ENCODE measurements around the gene INO80B.
A peak's percentile ranks its signal among the peaks of the same experiment; 100 is the strongest.
"Not testable (repeated sequence)": the region's sequence is repeated elsewhere in the genome, so short reads cannot be mapped to it uniquely, and the experiment has no call there.

Gene INO80B

GRCh38 chr2:74454654-74455511, at the start of gene INO80B:
INO80B (plus strand) TSS chr2:74455087; CDS start chr2:74455117, 30 bp downstream.
- DNase-seq = peak; percentile 97 to 99

- DNase-seq = no peak
Measured at GRCh38 chr2:74406035-74406434, 48.9 kb upstream of the INO80B start.

GRCh38 chr2:74407682-74408081, 47.2 kb upstream of the INO80B start:
- no peak for DNase-seq

GRCh38 chr2:74413001-74413698, 41.7 kb upstream of the INO80B start:
- DNase-seq = no peak

GRCh38 chr2:74414441-74414840, 40.4 kb upstream of the INO80B start:
- DNase-seq = no peak

GRCh38 chr2:74414881-74415761, 39.8 kb upstream of the INO80B start:
- DNase-seq = peak in 1 of 2 donors; percentile 47

- no peak for DNase-seq
Measured at GRCh38 chr2:74415762-74416395, 39.0 kb upstream of the INO80B start.

- no peak for DNase-seq
Measured at GRCh38 chr2:74416778-74417177, 38.1 kb upstream of the INO80B start.

- DNase-seq = no peak
Measured at GRCh38 chr2:74417197-74417596, 37.7 kb upstream of the INO80B start.

- no peak for DNase-seq
Measured at GRCh38 chr2:74417763-74418162, 37.1 kb upstream of the INO80B start.

GRCh38 chr2:74418312-74418711, 36.6 kb upstream of the INO80B start:
- DNase-seq = no peak

GRCh38 chr2:74419345-74419744, 35.5 kb upstream of the INO80B start:
- DNase-seq = no peak

- no peak for DNase-seq
Measured at GRCh38 chr2:74420006-74420405, 34.9 kb upstream of the INO80B start.

- DNase-seq = not testable (repeated sequence)
Measured at GRCh38 chr2:74420443-74421103, 34.3 kb upstream of the INO80B start.

- peak; percentile 94 to 96 for DNase-seq
Measured at GRCh38 chr2:74421221-74421870, 33.5 kb upstream of the INO80B start, which contains the start of the genes C2orf81 and WDR54. C2orf81 (minus strand) TSS chr2:74421619; CDS start chr2:74421560, 59 bp downstream. WDR54 (plus strand) TSS chr2:74421730; CDS start chr2:74422154, 424 bp downstream.

GRCh38 chr2:74423231-74424095, 31.4 kb upstream of the INO80B start:
- no peak for DNase-seq

- no peak for DNase-seq
Measured at GRCh38 chr2:74424139-74424992, 30.5 kb upstream of the INO80B start.

GRCh38 chr2:74424995-74425406, 29.9 kb upstream of the INO80B start:
- no peak for DNase-seq

- no peak for DNase-seq
Measured at GRCh38 chr2:74425523-74425922, 29.4 kb upstream of the INO80B start.
